Measurements from ENCODE around the gene OSBPL10. TPM values are rescaled to one million over a fixed set of nuclear protein-coding genes. Genes with fewer than 3 reads are reported as not detected.

The OSBPL10 gene
- total RNA-seq, 1 donor from 2014 or later, result 3.8 TPM

DNA sequence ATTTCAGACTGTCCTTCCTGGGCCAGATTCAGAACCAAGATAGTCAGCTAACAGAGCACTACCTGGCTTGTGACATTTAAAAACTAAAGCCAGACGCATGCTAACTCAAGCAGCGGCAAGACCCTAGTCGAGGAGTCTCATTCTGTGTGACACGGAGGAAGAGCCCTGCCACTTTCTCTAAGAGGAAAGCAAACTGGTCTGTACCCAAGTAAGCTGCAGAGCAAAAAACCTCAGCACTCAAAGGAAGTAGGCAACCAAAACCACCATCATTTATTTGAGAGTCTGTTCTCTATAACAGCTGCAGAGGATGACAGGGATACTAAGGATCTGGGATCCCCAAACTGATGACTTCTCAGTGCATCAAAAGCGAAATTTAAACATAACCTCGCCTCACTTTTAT lies 152.1 kb downstream of the OSBPL10 start:
- Mint-ChIP-seq H3K36me3 (ENCODE audit: unreplicated experiment) (no peaks in the 10 kb centered on the region), H3K27ac (ENCODE audit: unreplicated experiment) (no peak overlapping the region), H3K4me3 (ENCODE audit: unreplicated experiment) (no peak overlapping the region), H3K4me1 (ENCODE audit: low read depth, unreplicated experiment) (peaks cover 1% of the 10 kb centered on the region), H3K9me3 (ENCODE audit: unreplicated experiment) (no peaks in the 10 kb centered on the region), H3K27me3 (ENCODE audit: unreplicated experiment) (no peaks in the 10 kb centered on the region)
- DNase-seq, result no peak
- TF ChIP-seq, protein P1, sequence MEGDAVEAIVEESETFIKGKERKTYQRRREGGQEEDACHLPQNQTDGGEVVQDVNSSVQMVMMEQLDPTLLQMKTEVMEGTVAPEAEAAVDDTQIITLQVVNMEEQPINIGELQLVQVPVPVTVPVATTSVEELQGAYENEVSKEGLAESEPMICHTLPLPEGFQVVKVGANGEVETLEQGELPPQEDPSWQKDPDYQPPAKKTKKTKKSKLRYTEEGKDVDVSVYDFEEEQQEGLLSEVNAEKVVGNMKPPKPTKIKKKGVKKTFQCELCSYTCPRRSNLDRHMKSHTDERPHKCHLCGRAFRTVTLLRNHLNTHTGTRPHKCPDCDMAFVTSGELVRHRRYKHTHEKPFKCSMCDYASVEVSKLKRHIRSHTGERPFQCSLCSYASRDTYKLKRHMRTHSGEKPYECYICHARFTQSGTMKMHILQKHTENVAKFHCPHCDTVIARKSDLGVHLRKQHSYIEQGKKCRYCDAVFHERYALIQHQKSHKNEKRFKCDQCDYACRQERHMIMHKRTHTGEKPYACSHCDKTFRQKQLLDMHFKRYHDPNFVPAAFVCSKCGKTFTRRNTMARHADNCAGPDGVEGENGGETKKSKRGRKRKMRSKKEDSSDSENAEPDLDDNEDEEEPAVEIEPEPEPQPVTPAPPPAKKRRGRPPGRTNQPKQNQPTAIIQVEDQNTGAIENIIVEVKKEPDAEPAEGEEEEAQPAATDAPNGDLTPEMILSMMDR (IDR thresholded peaks at IDR 0.05; ENCODE audit: partially characterized antibody, unreplicated experiment), result no peak

DNA sequence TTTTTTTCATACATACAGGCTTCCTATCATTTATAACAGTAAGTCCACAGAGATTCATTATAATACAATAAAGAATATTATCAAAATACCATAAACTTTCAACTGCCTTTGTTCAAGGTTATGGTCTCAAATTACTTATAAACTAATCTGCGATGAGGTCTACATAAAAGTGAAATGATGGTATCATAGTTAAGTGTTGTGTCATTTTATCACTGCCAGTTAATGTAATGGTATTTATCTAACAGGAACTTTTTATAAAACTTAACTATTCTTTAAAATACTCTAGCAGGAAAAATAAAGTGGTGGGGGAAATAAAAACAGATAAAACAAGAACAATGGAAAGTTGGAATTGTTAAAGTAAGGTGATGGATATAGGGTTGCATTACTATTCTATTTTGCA lies 153.1 kb downstream of the OSBPL10 start:
- Mint-ChIP-seq H3K36me3 (ENCODE audit: unreplicated experiment) (no peaks in the 10 kb centered on the region), H3K27ac (ENCODE audit: unreplicated experiment) (no peak overlapping the region), H3K4me3 (ENCODE audit: unreplicated experiment) (no peak overlapping the region), H3K9me3 (ENCODE audit: unreplicated experiment) (no peaks in the 10 kb centered on the region), H3K4me1 (ENCODE audit: low read depth, unreplicated experiment) (peaks cover 1% of the 10 kb centered on the region), H3K27me3 (ENCODE audit: unreplicated experiment) (no peaks in the 10 kb centered on the region)
- TF ChIP-seq, protein P1 (IDR thresholded peaks at IDR 0.05; ENCODE audit: partially characterized antibody, unreplicated experiment), result no peak
- DNase-seq, result no peak

DNA sequence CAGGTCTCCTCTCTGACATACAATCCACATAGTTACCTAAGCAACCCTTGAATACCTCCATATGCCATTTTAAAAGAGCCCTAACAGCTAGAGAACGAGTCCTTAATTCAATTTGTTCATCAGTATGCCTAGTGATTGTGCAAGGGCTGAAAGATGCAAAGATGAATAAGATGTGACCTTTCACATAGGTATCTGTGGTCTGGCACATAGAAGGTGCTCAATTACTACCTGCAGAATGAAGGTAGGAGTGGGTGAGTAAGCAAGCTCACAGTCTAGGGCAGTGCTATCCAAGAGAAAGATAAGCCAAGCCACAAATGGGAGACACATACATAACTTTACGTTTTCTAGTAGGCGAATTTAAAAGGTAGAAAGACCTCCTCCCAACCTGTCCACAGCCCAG lies 157.9 kb downstream of the OSBPL10 start:
- no peaks in the 10 kb centered on the region for H3K36me3 Mint-ChIP-seq (ENCODE audit: unreplicated experiment)
- TF ChIP-seq, protein P1 (IDR thresholded peaks at IDR 0.05; ENCODE audit: partially characterized antibody, unreplicated experiment), result no peak
- H3K27ac Mint-ChIP-seq (ENCODE audit: unreplicated experiment), result no peak overlapping the region
- no peaks in the 10 kb centered on the region for H3K27me3 Mint-ChIP-seq (ENCODE audit: unreplicated experiment)
- DNase-seq, result no peak
- H3K4me3 Mint-ChIP-seq (ENCODE audit: unreplicated experiment), result no peak overlapping the region
- H3K4me1 Mint-ChIP-seq (ENCODE audit: low read depth, unreplicated experiment), result no peaks in the 10 kb centered on the region
- H3K9me3 Mint-ChIP-seq (ENCODE audit: unreplicated experiment), result peaks cover 1% of the 10 kb centered on the region

DNA sequence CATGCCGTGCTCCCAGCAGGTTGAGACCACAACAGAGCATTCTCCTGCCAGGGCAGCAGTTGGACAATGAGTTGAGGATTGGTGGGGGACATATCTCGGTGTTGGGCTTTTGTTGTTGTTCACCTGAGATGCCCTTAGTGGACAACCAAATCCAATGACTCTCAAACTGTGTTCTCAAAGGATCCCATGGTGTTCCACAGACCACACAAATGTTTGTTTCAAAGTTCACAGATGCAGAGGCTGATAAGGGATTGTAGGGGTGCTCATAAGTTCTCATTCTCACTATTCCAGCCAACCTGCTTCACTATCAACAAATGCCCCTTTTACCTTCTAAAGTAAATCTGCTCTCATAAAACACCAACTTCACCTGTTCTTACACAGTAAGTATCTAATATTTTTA lies 159.9 kb downstream of the OSBPL10 start:
- TF ChIP-seq, protein P1 (IDR thresholded peaks at IDR 0.05; ENCODE audit: partially characterized antibody, unreplicated experiment), result no peak
- H3K4me1 Mint-ChIP-seq (ENCODE audit: low read depth, unreplicated experiment), result no peaks in the 10 kb centered on the region
- no peak overlapping the region for H3K27ac Mint-ChIP-seq (ENCODE audit: unreplicated experiment)
- peaks cover 1% of the 10 kb centered on the region for H3K9me3 Mint-ChIP-seq (ENCODE audit: unreplicated experiment)
- no peak overlapping the region for H3K4me3 Mint-ChIP-seq (ENCODE audit: unreplicated experiment)
- H3K27me3 Mint-ChIP-seq (ENCODE audit: unreplicated experiment), result peaks cover 2% of the 10 kb centered on the region
- DNase-seq, result no peak
- H3K36me3 Mint-ChIP-seq (ENCODE audit: unreplicated experiment), result no peaks in the 10 kb centered on the region

DNA sequence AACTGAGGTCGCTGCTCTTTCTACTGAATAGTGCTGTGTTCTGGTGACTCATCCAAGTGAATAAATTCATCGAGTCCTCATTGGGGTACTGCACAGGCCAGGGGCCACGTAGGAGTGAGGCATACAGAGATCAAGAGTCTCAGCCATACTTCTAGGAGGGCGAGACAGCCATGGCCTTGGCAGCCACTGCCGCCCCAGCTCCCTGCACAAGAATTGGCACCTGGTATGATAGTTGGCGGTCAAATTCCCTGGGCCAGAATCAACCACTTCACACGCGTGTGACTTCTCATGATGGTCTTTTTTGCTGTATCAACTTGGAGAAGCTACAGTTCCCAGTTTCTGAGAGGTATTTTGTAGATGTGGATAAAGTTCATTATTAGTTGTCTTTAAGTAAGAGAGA lies 161.6 kb downstream of the OSBPL10 start:
- Mint-ChIP-seq H3K36me3 (ENCODE audit: unreplicated experiment) (no peaks in the 10 kb centered on the region), H3K9me3 (ENCODE audit: unreplicated experiment) (peaks cover 1% of the 10 kb centered on the region), H3K27ac (ENCODE audit: unreplicated experiment) (no peak overlapping the region)

More for the DNA sequence above, 161.6 kb downstream of the OSBPL10 start:
- no peaks in the 10 kb centered on the region for H3K4me1 Mint-ChIP-seq (ENCODE audit: low read depth, unreplicated experiment)
- peaks cover 3% of the 10 kb centered on the region for H3K27me3 Mint-ChIP-seq (ENCODE audit: unreplicated experiment)
- DNase-seq, result no peak
- H3K4me3 Mint-ChIP-seq (ENCODE audit: unreplicated experiment), result no peak overlapping the region
- TF ChIP-seq, protein P1 (IDR thresholded peaks at IDR 0.05; ENCODE audit: partially characterized antibody, unreplicated experiment), result no peak

Data from glutamatergic neuron (in vitro differentiated cells).